Sciatic nerve (tissue), 2 donors: ENCODE data around the gene MYO1C. TPM values are rescaled to one million over a fixed set of nuclear protein-coding genes. Genes with fewer than 3 reads are reported as not detected.
A peak's percentile ranks its signal among the peaks of the same experiment; 100 is the strongest.

Source experiments
- ATAC-seq: fragments of 200-7000 bp; cut with Tn5 transposase; one replicate; pipeline ENCODE4 v1.9.1; 2020; ENCODE audit warnings: mild to moderate bottlenecking, moderate library complexity
- DNase-seq: peaks from one replicate; pipeline ENCODE4 v3.0.0-alpha.2; 2020; ENCODE audit warnings: low spot score
- intact Hi-C: fragments of 100-400 bp; cut with DNase I; formaldehyde crosslinking; loops from one replicate; pipeline ENCODE4 v1.14.2; 2022
- total RNA-seq: library from RNA; stranded (reverse); fragmentation: NEBNext Ultra II Directional; extraction: Animal tissue kit (Norgen Biotek cat#: 25700); gene quantifications from one replicate; pipeline ENCODE4 v1.2.1, GENCODE V29; 2021
- donor health status: DM: no; HTN: no; CAD: no.
- donor health status: DM: no; HTN: no; CAD: no.

MYO1C gene
- total RNA-seq, 1 donor from 2014 or later = 326 TPM

DNA sequence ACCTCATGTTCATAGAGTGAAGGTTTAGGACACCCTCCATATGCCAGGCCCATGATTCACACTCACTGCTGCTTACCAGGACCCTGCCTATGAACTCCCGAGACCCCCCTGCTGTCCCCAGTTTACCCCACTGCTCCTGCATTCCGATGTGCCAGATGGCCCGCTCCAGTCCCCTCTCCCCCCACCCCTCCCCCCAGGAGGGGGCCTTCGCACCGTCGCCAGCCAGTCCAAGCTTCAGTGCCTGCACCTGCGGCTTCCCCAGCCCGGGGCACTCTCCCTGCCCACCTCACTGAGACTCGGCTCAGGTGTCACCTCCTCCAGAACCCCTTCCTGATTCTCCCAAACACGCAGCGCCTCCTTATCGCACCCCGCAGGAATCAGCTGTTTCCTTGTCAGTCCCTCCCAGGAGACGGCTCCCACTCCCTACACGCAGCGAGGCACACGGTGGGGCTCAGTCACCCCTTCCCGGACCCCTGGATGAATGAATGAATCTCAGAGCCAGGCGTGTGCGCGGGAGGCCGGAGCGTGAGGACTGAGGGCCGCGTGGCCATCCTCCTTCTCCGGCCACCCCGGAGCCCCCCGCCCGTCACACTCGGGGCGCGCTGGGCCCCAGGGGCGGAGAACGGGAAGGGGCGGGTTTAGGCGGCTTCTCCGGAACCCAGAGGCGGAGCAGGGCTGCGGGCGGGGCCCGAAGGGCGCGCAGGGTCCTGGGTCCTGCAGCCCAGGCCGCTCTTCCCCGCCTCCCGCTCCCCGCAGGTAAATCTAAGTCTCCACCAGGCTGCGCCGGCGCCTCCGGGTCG, 1.6 kb downstream of the MYO1C start:
- intact Hi-C loops = no loop called here
- DNase-seq (peak; percentile 88), ATAC-seq (peak; percentile 23)

DNA sequence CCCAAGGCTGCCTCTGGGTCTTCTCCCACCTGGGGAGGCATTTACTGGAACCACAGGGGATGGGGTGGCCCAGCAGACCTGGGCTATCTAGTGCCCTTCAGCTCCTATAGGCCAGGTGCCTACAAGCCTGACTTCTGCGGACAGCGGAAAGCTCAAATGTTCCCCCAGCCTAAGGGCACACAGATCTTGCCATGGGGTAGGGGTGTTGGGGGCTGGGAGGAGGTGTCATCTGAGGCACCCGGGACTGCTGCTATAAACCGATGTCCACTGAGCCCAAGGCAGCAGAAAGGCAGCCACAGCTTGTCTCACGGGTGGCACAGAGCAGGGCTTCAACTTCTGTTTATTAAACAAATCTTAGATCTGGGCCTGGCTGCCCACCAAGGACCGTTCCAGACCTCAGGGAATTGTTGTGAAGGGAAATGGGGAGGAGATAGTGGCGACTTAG, 3.6 kb downstream of the MYO1C start:
- DNase-seq (no peak), ATAC-seq (no peak)
- intact Hi-C loops = no loop called here

DNA sequence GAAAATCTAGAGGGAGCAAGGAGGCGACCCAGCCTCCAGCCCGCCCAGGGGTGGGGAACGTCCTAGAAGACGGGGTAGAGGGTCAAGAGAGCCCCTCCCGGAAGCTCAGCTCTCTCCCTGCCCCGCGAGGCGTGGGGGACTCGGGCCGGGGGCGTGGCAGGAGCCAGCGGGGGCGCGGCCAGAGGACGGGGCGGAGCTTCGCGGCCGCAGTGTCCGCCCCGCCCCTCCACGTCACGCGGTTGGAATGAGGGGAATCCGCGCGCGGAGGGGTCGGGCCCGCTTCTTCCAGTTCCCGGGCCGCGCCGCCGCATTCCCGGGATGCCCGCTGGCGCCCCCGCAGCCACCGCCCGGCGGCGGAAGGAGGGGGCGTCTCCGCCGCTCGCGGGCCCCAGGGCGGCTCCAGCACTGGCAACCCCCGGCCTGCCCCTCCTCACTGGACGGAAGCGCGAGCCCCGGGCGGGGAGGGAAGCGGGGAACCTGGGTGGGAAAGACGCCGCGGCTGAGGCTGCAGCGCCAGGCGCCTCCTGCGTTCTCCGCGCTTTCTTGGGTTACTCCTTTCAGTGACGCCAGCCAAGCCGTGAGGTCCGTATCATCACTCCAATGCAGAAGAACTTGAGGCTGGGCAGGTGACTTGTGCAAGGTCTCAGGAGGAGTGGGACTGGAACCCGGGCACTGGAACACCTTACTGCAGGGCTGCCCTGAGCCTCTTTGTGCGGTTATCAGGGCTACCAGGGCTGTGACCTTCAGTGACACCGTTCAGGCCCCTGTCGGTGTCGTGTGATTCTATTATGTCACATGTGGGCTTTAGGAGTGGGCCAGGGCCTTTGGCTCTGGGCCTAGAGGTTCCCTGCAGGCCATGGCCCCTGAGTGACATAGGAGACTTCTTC, 4.3 kb downstream of the MYO1C start:
- DNase-seq (peak; percentile 95), ATAC-seq (peak; percentile 72)
- intact Hi-C loops = no loop called here

DNA sequence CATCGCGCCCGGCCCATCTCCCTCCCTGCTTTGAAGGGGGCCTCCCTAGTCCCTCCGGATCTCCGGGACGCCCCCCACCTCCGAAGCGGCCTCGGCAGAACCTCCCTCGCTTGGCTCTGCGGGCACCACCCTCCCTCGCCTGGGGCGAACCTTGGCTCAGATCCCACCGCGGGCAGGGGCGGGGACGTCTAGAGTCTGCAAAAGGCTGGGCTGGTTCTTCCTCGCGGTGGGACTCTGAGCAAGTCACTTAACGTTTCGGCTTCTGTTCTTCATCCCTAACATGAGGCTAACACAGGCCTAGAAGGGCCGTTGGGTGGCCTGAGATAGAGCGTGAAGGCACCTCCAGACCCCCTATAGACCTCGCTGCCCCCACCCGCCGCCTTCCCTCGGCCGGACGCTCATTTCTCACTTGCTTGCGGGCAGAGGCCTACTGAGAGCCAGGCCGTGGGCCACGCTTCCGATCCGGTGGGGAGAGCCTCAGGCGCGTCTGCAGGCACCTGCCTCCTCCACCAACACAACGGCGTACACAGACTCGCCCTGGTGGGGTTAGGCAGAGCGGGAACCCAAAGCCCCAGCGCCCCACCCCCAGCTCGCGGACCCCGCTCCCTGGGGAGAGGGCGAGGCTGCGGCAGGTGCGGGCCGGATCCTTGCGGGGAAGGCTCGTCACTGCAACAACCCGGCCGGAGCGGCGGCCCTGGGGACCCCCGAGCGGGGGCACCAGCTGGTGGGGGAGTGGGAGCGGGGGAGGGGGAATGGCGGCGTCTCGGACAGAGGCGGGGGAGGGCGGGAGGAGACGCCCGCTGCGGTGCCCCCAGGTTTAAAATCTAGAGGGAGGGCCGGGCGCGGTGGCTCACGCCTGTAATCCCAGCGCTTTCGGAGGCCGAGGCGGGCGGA, 5.4 kb downstream of the MYO1C start:
- intact Hi-C loops = no loop called here
- ATAC-seq (peak; percentile 42), DNase-seq (peak; percentile 91)

DNA sequence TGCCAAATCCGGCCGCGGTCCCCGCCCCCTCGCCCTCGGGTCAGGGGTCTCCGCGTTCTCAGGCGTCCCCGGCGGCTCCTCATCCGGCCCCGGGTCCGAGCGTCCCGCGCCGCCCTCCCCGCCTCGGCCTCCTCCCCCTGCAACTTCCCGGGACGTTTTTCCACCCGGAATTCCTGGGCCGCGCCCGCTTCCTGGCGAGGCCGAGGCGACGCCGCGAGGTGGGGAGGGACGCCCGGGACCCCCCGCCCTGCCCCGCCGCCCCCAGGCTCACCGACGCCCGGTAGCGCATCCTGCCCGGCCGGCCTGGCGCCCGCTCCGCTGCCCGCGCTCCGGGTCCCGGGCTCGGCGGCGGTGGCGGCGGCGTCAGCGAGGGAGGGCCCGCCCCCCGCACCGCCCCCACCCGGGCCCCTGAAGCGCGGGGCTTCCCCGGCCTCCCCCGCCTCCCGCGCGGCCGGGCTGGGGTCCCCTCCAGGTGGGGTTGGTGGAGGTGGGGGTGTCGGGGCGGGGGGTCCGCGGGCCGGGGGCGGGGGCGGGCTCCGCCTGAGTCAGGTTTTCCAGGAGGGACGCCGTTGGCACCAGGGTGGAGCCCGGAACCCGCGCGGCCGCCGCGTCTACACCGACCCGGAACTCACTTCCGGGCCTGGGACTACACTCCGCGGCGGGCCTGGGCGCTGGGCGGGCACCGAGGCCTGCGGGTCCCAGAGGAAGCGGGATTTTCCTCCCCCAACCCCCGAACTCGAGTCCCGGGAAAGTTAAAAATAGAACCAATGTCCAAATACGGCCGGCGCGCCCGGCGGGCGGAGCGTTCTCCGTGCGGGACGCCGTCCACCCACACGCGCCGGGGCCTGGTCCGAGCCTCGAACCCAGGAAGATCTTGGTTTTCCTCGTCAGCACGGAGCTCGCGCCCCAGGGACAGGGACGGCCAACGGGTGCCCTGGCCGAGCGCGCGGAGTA, 6.8 kb downstream of the MYO1C start:
- DNase-seq = peak; percentile 82
- ATAC-seq = peak; percentile 34
- intact Hi-C loops = no loop called here

DNA sequence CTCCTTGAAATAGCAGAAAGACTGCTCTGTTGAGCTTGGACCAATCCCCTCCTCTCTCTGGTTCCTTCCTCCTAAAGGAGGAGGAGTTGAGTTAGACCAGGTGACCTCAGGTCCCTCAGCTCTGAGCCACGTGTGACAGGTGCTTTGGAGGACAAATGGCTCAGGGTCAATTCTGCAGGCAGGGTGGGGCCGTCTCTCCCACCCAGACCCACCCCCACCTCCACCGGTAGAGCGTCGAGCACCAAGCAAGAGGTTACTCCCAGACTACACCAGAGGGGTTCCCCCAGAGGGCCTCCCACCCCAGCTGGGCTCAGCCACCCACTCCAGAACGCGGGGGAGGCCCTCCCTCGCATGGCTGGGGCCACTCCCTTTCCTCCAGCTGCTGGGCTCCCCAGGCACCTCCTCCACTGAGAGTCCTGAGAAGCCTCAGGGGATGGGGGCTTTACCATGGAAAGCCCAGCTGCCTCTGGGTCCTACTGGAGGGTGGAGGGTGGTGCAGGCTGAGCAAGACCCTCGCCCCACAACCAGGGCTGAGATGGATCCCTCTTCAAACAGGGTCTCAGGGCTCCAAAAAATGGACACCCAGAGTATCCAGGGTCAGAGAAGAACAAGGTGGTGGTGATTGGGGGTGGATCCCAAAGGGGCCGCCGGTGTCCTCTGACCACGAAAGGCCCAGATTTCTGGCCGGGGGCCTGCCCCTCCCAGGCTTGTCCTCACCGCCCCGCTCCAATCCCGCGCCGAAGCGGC, 7.6 kb downstream of the MYO1C start:
- intact Hi-C loops = no loop called here
- peak; percentile 6 for ATAC-seq
- peak; percentile 69 for DNase-seq

DNA sequence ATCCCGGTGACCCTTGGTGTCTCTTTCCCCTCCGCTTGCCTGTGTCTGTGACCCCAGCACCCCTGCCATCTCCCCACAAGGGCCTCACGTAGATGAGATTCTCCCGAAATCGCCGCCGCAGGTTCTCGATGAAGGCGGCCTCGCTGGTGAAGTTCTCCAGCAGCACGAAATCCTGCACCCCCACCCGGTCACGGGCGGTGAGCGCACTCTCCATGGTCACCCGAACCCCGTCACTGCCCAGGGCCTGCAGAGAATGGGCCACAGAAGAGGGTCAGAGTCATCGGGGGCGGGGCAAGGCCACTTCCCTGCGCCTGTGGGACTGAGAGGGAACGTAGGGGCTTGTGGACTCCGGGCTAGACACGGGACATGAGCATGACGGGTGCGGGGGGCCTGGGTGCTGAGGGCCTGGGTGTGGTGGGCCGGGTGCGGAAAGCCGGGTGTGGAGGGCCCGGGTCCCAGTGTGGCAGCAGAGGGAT, 8.4 kb downstream of the MYO1C start:
- intact Hi-C loops = no loop called here
- ATAC-seq (no peak), DNase-seq (peak; percentile 70)

DNA sequence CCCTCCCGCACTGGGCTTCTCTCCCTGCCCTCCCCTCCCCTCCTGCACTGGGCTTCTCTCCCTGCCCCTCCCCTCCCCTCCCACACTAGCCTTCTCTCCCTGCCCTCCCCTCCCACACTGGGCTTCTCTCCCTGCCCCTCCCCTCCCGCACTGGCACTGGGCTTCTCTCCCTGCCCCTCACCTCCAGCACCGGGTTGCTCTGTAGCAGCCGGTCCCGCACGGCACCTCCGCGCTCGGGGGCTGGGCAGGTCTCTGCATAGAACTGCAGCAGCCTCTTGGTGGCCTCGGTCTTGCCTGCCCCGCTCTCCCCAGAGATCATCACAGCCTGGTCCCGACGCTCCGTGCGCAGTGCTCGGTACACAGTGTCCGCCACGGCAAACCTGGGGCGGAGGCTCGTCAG, 9.8 kb downstream of the MYO1C start:
- intact Hi-C loops = no loop called here
- no peak for ATAC-seq
- peak; percentile 71 for DNase-seq

DNA sequence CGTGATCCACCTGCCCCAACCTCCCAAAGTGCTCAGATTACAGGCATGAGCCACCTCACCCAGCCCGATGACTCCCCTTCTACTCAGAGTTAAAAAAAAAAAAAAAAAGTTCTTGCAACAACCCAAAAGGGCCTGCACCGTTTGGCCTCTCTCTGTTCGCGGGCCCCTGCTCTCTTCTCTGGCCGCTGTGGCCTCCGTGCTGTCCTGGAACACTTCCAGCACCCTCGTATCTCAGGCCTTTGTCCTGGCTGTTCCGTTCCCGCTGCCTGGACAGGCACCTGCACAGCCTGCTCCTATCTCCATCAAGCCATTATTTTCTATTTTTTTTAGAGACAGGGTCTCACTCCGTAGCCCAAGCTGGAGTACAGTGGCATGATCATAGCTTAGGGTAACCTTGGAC, 10.8 kb downstream of the MYO1C start:
- no peak for DNase-seq
- intact Hi-C loops = no loop called here
- no peak for ATAC-seq

DNA sequence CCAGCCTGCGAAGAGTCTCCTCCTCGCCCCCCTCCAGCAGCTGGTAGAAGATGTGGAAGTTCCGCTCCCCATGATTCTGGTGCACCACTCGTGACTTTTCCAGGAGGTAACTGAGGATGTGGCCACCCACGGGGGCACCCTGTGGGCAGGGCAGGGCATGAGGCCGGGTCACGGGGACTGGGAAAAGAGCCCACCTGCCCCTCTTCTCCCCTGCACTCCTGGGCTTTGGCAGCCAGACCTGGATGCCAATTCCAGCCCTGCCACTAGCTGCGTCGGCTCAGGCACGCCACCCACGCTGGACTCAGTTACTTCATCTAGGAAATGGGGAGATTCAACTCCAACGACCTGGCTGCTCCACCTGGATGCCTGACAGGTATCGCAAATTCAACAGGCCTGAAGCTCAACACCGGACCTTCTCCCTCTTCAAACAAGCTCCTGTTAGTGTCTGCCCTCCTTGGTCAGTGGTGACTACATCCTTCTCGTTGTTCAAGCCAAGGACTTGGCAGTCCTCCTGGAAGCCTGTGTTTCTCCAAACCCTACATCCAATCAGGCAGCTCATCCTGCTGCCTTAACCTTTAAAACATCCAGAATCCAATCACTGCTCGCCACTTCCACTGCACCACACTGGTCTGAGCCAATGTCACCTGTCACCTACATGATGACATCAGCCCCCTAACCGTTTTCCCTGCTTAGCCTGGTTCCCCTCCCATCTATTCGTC, 11.6 kb downstream of the MYO1C start:
- no peak for DNase-seq
- no peak for ATAC-seq
- intact Hi-C loops = no loop called here

DNA sequence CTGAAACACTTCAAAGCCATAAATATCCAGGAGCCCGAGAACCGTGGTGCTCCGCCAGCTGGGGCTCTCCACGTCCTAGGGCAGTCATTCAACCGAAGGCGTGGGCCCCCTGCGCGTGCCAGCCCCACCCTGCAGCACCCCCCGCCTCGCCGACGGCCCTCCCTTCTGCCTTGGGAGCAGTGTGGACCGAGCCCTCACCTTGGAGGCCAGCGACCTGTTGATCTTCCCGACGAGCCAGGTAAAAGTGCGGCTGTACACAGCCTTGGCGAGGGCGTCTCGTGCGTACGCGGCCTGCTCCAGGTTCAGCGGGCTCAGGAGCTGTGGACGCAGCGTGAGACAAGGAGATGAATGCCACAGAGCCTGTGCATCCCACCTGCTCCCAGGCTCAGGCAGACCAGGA, 14.1 kb downstream of the MYO1C start:
- DNase-seq = no peak
- no peak for ATAC-seq
- intact Hi-C loops = no loop called here

DNA sequence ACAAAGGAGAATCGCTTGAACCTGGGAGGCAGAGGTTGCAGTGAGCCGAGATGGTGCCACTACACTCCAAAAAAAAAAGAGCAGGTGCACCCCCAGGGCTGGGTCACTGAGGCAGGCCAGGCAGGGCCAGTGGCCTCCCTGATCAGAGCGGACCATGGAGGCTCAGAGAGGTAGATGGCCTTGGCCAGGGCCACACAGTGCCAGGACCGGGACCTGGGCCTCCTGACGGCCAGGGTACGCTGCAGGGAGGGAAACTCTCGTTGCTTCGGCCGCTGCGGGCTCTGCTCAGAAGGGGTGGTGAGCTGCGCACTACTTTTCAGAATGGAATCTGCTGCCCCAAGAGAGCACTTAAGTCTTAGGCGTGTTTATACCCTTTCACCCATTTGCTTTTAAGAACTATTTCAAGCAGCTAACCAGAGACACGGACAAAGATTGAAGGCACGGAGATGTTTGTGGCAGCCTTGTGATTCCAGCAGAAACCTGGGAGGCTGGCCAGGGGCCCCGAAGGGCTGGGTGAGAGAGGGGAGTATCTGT, 17.1 kb downstream of the MYO1C start:
- DNase-seq (no peak), ATAC-seq (peak; percentile 75)
- intact Hi-C loops = no loop called here

DNA sequence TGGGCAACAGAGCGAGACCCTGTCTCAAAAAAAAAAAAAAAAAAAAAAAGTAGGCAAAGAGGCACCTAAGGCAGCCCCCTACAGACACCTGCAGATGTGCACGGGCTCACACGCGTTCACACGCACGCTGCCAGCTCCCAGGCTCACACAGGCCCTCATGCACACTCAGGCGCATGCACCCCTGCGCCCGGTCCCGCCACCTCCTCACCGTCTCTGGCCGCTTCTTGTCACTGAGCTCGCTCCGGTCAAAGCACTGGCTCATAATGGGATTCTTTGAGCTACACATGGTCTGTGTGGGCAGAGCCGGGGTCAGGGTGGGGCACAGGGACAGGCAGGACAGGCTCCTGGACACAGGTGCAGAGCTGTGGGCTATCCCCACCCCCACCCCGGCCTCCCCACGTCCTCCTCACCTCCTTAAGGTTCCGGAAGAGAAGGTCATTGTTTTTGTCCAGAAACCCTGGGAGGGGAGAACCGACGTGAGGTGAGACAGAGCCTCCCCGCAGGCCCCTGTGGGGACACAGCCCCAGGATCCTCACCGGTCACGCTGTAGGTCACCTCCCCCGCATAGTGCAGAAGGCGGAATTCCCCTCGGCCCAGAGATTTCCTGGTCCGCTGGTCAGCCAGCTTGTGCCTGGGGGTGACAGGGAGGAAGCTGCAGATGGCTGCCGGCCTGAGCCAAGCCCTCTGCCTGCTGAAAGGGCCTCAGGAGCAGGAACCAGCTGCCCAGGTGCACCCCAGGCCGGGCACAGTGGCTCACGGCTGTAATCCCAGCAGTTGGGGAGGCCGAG, 17.9 kb downstream of the MYO1C start:
- DNase-seq = no peak
- peak; percentile 12 for ATAC-seq
- intact Hi-C loops = no loop called here

DNA sequence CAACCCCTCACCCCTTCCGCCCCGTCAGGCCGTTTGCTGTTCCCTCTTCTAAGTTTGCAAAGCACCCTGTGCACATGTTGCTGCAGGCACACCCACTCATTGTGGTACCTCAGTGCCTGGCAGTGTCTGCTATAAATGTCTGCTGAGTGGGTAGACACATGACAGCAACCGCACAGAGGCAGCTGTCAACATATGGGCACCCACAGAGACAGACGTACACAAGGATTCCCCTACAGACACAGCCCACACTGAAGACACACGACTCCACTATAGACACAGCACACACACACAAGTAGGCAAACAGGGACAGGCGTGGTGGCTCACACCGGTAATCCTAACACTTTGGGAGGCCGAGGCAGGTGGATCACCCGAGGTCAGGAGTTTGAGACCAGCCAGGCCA, 18.6 kb downstream of the MYO1C start:
- ATAC-seq (no peak), DNase-seq (no peak)
- intact Hi-C loops = no loop called here

DNA sequence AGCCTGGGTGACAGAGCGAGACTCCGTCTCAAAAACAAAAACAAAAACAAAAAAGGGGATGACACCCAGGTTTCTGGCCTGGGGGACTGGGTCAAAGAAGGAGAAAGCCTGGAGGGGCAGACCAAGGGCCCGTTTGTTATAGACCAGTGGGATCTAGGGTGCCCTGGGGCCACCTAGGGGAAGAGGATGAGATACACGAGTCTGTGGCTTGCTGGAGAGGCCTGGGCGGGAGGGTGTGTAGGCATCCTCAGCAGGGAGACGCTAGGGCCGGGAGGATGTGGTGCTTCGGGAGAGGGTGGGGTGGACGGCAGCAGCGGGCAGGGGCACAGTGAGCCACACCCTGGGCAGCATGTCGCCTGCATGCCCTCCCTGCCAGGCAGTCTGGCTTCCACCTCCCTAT, 19.3 kb downstream of the MYO1C start:
- ATAC-seq (no peak), DNase-seq (no peak)
- intact Hi-C loops = no loop called here
